Panc1 (cell line): ENCODE results near the gene ADAM22. TPM values are rescaled to one million over a fixed set of nuclear protein-coding genes. Genes with fewer than 3 reads are reported as not detected.

Experiments
- ATAC-seq: fragments of 200-7000 bp; cut with Tn5 transposase; 2 replicates; pipeline ENCODE4 v1.9.1; 2020; ENCODE audit warnings: mild to moderate bottlenecking, moderate library complexity
- BruUV-seq: library from RNA; stranded (reverse); fragments of 400-500 nt; replicated peaks from 2 replicates; lab custom pipeline; 2021; lab: Mats Ljungman, UMichigan
- CTCF ChIA-PET: fragments of 300-600 bp; sonication (Branson Sonifier 250); formaldehyde crosslinking; loops from one replicate; lab custom pipeline; 2022; ENCODE audit warnings: antibody characterized with exemption; lab: Charles Lee
- POLR2A ChIA-PET: fragments of 300-600 bp; sonication (Branson Sonifier 250); formaldehyde crosslinking; loops from one replicate; lab custom pipeline; 2022; ENCODE audit warnings: antibody characterized with exemption; lab: Charles Lee
- DNase-seq: peaks from one replicate; pipeline ENCODE4 v3.0.0-alpha.2; 2010; ENCODE audit warnings: low read depth, low spot score
- H3K27ac ChIP-seq: 2 replicates; pipeline ENCODE4 v1.5.1; 2011; ENCODE audit warnings: mild to moderate bottlenecking, low read length, inconsistent platforms
- H3K27me3 ChIP-seq: fragments of 200-500 bp; sonication (Bioruptor generic); 2 replicates; pipeline ENCODE4 v1.6.0; 2014; ENCODE audit warnings: low read length, inconsistent platforms; ENCODE audit not compliant: control insufficient read depth, insufficient read depth
- H3K36me3 ChIP-seq: fragments of 200-500 bp; sonication (Bioruptor generic); 2 replicates; pipeline ENCODE4 v1.5.1; 2014; ENCODE audit warnings: inconsistent platforms, mild to moderate bottlenecking, low read length, moderate library complexity; ENCODE audit not compliant: control insufficient read depth, insufficient read depth
- H3K4me1 ChIP-seq: 2 replicates; pipeline ENCODE4 v1.5.1; 2011; ENCODE audit warnings: inconsistent platforms, mild to moderate bottlenecking, low read length, moderate library complexity; ENCODE audit not compliant: control insufficient read depth, insufficient read depth
- H3K4me3 ChIP-seq, 2 experiments: 2 replicates each; pipeline ENCODE4 v1.5.1; 2011 to 2012; ENCODE audit warnings: low read depth in 2 of 2, low read length in 2 of 2, mild to moderate bottlenecking in 2 of 2, inconsistent platforms in 1 of 2, moderate library complexity in 1 of 2
- H3K9me3 ChIP-seq: fragments of 200-500 bp; sonication (Bioruptor generic); 2 replicates; pipeline ENCODE4 v1.5.1; 2014; ENCODE audit warnings: low read depth, mild to moderate bottlenecking, inconsistent platforms, low read length, moderate library complexity; ENCODE audit not compliant: control insufficient read depth, insufficient read depth
- POLR2AphosphoS5 ChIP-seq: IDR thresholded peaks from 2 replicates; pipeline ENCODE4 v1.6.1; 2012; ENCODE audit warnings: mild to moderate bottlenecking, low read depth, low read length, moderate library complexity
- REST ChIP-seq, 2 experiments: IDR thresholded peaks; 2 replicates each; pipeline ENCODE4 v1.6.1; 2011 to 2012; ENCODE audit warnings: low read depth in 2 of 2, control low read depth in 1 of 2, low read length in 1 of 2, mild to moderate bottlenecking in 1 of 2, moderate library complexity in 1 of 2; ENCODE audit not compliant: insufficient read depth in 1 of 2
- SIN3A ChIP-seq: IDR thresholded peaks from 2 replicates; pipeline ENCODE4 v1.6.1; 2012; ENCODE audit warnings: low read depth, mild to moderate bottlenecking, low read length, moderate library complexity, borderline replicate concordance; ENCODE audit not compliant: insufficient read depth
- TCF7L2 ChIP-seq: IDR thresholded peaks from 2 replicates; pipeline ENCODE4 v1.6.1; 2011; ENCODE audit warnings: mild to moderate bottlenecking, low read depth, low read length, inconsistent platforms
- in situ Hi-C: cut with HindIII; loops from 2 replicates; pipeline ENCODE4 v1.10.0; 2016; ENCODE audit warnings: low sequenced_read_pairs, low pct_unique_long_range_greater_than_20kb
- intact Hi-C: fragments of 100-400 bp; cut with micrococcal nuclease; formaldehyde crosslinking; loops from one replicate; pipeline ENCODE4 v1.10.0; 2022; ENCODE audit not compliant: unreplicated experiment
- total RNA-seq: library from RNA; stranded (reverse); gene quantifications from one replicate; pipeline ENCODE4 v1.2.1, GENCODE V29; 2021; ENCODE audit not compliant: unreplicated experiment
- TF ChIP-seq, protein P1 (sequence below): fragments of 450-650 bp; IDR thresholded peaks from 2 replicates; pipeline ENCODE4 v1.5.1; 2017; ENCODE audit warnings: mild to moderate bottlenecking

Gene ADAM22
- total RNA-seq, 1 experiment from 2014 or later, result 4.2 TPM

DNA sequence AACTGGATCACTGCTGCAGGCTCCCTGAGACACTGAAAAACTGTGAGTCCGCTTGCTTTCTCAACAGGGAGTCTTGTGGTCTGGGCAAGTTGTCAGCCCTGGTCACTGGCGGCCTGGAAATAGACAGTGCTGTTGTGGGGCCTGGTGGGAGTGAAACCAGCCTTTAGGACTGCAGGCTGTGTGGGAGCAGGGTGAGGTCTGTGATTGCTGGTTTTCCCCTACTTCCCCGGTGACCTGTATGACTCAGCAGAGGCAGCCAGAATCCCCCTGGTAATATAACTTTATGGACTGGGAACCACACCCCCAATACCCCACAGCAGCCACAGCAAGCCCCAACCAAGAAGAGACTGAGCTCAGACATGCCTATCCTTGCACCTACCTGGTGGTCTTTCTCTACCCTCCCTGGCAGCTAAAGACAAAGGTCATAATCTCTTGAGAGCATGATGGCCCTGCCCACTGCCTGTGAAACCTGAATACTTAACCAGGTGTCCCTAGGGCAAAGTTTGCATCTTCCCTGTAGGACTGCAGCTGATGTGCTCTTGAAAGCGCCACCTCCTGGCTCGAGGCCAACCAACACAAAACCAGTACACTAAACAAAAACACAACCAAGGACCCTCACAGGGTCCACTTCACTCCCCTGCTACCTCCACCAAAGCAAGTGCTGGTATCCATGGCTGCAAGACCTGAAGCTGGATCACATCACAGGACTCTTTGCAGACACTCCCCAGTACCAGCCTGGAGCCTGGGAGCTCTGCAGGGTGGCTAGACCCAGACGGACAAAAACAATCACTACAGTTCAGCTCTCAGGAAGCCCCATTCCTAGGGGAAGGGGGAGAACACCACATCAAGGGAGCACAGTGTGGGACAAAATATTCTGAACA lies 7.2 kb upstream of the ADAM22 start:
- H3K4me1 ChIP-seq, result no peaks in the 10 kb centered on the region
- ChIA-PET POLR2A (no interaction called here), CTCF (interaction anchor here (0.6 kb wide), 1 partner anchor 97 kb away, joined by 4 read pairs; no protein-coding TSS in a partner anchor)
- no TSS peak for BruUV-seq
- H3K4me3 ChIP-seq, result no peak overlapping the region
- in situ Hi-C loops (no loop called here), intact Hi-C loops (loop anchor here (10.0 kb wide), 1 partner anchor 188 kb away; no protein-coding TSS in a partner anchor)
- no peaks in the 10 kb centered on the region for H3K9me3 ChIP-seq
- H3K36me3 ChIP-seq, result no peaks in the 10 kb centered on the region
- no peaks in the 10 kb centered on the region for H3K27me3 ChIP-seq
- DNase-seq (no peak), ATAC-seq (no peak; the same call in 1 of the 2 replicates)
- TF ChIP-seq, protein P1, sequence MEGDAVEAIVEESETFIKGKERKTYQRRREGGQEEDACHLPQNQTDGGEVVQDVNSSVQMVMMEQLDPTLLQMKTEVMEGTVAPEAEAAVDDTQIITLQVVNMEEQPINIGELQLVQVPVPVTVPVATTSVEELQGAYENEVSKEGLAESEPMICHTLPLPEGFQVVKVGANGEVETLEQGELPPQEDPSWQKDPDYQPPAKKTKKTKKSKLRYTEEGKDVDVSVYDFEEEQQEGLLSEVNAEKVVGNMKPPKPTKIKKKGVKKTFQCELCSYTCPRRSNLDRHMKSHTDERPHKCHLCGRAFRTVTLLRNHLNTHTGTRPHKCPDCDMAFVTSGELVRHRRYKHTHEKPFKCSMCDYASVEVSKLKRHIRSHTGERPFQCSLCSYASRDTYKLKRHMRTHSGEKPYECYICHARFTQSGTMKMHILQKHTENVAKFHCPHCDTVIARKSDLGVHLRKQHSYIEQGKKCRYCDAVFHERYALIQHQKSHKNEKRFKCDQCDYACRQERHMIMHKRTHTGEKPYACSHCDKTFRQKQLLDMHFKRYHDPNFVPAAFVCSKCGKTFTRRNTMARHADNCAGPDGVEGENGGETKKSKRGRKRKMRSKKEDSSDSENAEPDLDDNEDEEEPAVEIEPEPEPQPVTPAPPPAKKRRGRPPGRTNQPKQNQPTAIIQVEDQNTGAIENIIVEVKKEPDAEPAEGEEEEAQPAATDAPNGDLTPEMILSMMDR, result no peak
- TF ChIP-seq REST (IDR thresholded peaks at IDR 0.05; ENCODE audit: insufficient read depth in 1 of 2, low read depth in 2 of 2, low read length in 1 of 2) (no peak), TCF7L2 (no peak), SIN3A (no peak), POLR2AphosphoS5 (no peak)
- H3K27ac ChIP-seq, result no peak overlapping the region

GRCh38 chr7:87933605-87933952 lies 472 bp upstream of the ADAM22 start:
- Histone ChIP-seq H3K27me3 (peaks cover 4% of the 10 kb centered on the region; the same call in 1 of the 2 replicates), H3K27ac (no peak overlapping the region), H3K9me3 (no peaks in the 10 kb centered on the region), H3K4me1 (no peaks in the 10 kb centered on the region), H3K36me3 (no peaks in the 10 kb centered on the region), H3K4me3 (peak overlapping the region; percentile 65 to 71)
- in situ Hi-C loops (no loop called here), intact Hi-C loops (no loop called here)
- ChIA-PET POLR2A (no interaction called here), CTCF (interaction anchor here (0.6 kb wide), 1 partner anchor 145 kb away, joined by 3 read pairs; no protein-coding TSS in a partner anchor)
- BruUV-seq, result no TSS peak
- ATAC-seq (no peak), DNase-seq (no peak)
- no peak for TF ChIP-seq REST (IDR thresholded peaks at IDR 0.05; ENCODE audit: insufficient read depth in 1 of 2, low read depth in 2 of 2, low read length in 1 of 2)
